HFFc6 (cell line): ENCODE measurements around the gene SLC35D2. TPM values are rescaled to one million over a fixed set of nuclear protein-coding genes. Genes with fewer than 3 reads are reported as not detected.

Experiments used
- DNase-seq: peaks from one replicate; pipeline ENCODE4 v3.0.0-alpha.2; 2018
- H3K27ac Mint-ChIP-seq: 2 replicates; pipeline ENCODE4 v1.8.0; 2020; ENCODE audit warnings: mild to moderate bottlenecking, mixed read lengths
- H3K27me3 Mint-ChIP-seq: 2 replicates; pipeline ENCODE4 v1.8.0; 2021; ENCODE audit warnings: mild to moderate bottlenecking, moderate library complexity, mixed read lengths; ENCODE audit not compliant: insufficient read depth
- H3K36me3 Mint-ChIP-seq: 2 replicates; pipeline ENCODE4 v1.8.0; 2021; ENCODE audit warnings: low read depth, mixed read lengths
- H3K4me1 Mint-ChIP-seq: 2 replicates; pipeline ENCODE4 v1.8.0; 2020; ENCODE audit warnings: low read depth, mixed read lengths
- H3K4me3 Mint-ChIP-seq: 2 replicates; pipeline ENCODE4 v1.8.0; 2020; ENCODE audit warnings: mild to moderate bottlenecking, moderate library complexity, mixed read lengths
- H3K9me3 Mint-ChIP-seq: 2 replicates; pipeline ENCODE4 v1.8.0; 2020; ENCODE audit warnings: mild to moderate bottlenecking, mixed read lengths
- total RNA-seq, 6 experiments: library from RNA; stranded (reverse); fragmentation: NEBNext Ultra II Directional; extraction: Animal tissue kit (Norgen Biotek cat#: 25700); gene quantifications; 2 replicates in 1 of 6; 3 replicates in 5 of 6; pipeline ENCODE4 v1.2.3, GENCODE V29; 2021
- TF ChIP-seq, protein P1 (sequence below): fragments of 200-600 bp; sonication (generic); IDR thresholded peaks from 2 replicates; pipeline ENCODE4 v1.5.0; 2021; ENCODE audit warnings: antibody characterized with exemption, mild to moderate bottlenecking

SLC35D2 gene
- total RNA-seq, 6 experiments from 2014 or later: 15.6 to 23.9 (median 19.9) TPM

- H3K27ac Mint-ChIP-seq: no peak overlapping the region
- H3K27me3 Mint-ChIP-seq: no peaks in the 10 kb centered on the region
- peaks cover 7% of the 10 kb centered on the region; the same call in 1 of the 2 replicates for H3K4me1 Mint-ChIP-seq
- H3K9me3 Mint-ChIP-seq: no peaks in the 10 kb centered on the region
- DNase-seq: no peak
- TF ChIP-seq, protein P1, sequence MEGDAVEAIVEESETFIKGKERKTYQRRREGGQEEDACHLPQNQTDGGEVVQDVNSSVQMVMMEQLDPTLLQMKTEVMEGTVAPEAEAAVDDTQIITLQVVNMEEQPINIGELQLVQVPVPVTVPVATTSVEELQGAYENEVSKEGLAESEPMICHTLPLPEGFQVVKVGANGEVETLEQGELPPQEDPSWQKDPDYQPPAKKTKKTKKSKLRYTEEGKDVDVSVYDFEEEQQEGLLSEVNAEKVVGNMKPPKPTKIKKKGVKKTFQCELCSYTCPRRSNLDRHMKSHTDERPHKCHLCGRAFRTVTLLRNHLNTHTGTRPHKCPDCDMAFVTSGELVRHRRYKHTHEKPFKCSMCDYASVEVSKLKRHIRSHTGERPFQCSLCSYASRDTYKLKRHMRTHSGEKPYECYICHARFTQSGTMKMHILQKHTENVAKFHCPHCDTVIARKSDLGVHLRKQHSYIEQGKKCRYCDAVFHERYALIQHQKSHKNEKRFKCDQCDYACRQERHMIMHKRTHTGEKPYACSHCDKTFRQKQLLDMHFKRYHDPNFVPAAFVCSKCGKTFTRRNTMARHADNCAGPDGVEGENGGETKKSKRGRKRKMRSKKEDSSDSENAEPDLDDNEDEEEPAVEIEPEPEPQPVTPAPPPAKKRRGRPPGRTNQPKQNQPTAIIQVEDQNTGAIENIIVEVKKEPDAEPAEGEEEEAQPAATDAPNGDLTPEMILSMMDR: no peak
- H3K4me3 Mint-ChIP-seq: no peak overlapping the region
- peaks cover 9% of the 10 kb centered on the region for H3K36me3 Mint-ChIP-seq
Observed at GRCh38 chr9:96394832-96395496, 11.5 kb upstream of the SLC35D2 start.

DNA sequence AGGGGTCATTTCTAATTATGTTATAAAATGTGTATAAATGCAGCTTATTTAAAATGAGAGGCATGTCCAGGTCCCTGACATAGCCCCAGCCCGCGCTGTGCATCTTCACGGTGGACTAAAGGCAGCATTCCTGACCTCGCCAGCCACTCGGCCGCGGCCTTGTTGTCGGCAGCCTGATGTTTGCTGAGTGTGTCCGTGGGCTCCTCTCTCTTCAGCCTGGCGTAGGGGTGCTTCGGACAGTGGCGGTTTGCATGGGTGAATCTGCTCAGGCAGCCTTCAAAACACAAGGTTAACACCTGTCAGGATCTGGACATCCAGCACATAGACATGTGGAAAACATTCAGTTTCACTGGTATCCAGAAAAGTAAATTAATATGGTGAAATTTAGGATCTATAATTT is 8.8 kb upstream of the SLC35D2 start:
- H3K36me3 Mint-ChIP-seq: peaks cover 5% of the 10 kb centered on the region; the same call in 1 of the 2 replicates
- TF ChIP-seq, protein P1: no peak
- H3K9me3 Mint-ChIP-seq: no peaks in the 10 kb centered on the region
- H3K27me3 Mint-ChIP-seq: no peaks in the 10 kb centered on the region
- H3K4me3 Mint-ChIP-seq: no peak overlapping the region
- no peak overlapping the region for H3K27ac Mint-ChIP-seq
- H3K4me1 Mint-ChIP-seq: no peaks in the 10 kb centered on the region
- DNase-seq: no peak

GRCh38 chr9:96391021-96391765 is 7.7 kb upstream of the SLC35D2 start:
- Mint-ChIP-seq H3K9me3 (no peaks in the 10 kb centered on the region), H3K4me1 (no peaks in the 10 kb centered on the region), H3K36me3 (peaks cover 5% of the 10 kb centered on the region; the same call in 1 of the 2 replicates), H3K4me3 (no peak overlapping the region), H3K27me3 (no peaks in the 10 kb centered on the region), H3K27ac (no peak overlapping the region)
- TF ChIP-seq, protein P1: no peak
- no peak for DNase-seq

DNA sequence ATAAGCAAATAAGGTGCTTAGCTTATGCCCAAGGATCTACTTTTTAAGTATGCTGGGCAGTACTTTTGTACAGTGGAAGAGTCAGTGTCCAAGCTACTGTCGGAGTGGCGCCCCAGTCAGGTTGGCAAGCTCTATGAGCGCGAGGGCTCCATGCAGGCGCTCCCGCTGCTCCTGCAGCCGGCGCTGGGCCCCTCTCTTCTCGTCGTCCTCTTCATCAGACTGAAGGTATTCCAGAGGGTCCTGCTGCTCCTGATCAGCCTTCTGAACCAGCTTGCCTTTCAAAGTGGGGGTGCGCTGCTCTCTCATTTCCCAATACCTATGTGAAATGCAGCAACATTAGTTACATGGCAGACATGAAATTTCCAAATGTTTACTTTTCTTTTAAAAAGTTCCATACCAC is 4.6 kb upstream of the SLC35D2 start:
- Mint-ChIP-seq H3K36me3 (peaks cover 9% of the 10 kb centered on the region; the same call in 1 of the 2 replicates), H3K27ac (no peak overlapping the region), H3K9me3 (no peaks in the 10 kb centered on the region), H3K4me3 (no peak overlapping the region), H3K4me1 (peaks cover 7% of the 10 kb centered on the region), H3K27me3 (no peaks in the 10 kb centered on the region)
- DNase-seq: no peak
- TF ChIP-seq, protein P1: no peak

DNA sequence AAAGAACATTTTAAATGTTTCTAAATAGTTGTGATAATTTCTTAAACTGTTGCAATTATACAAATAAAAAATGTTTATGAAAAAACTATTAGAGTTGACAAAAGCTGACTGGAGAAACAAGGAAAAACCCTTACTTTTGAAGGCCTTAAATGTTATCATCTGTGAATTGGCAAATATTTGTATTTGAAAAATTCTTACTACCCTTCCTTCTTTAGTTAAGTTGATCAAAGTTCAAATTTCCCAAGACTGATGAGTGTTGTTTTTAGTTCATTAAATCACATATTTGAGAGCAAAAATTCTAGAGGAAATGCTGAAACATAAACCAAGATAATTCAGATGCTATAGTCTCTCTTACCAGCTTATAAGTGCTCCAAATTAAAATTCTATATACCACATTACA is 2.6 kb upstream of the SLC35D2 start:
- Mint-ChIP-seq H3K27me3 (peaks cover 2% of the 10 kb centered on the region; the same call in 1 of the 2 replicates), H3K9me3 (no peaks in the 10 kb centered on the region), H3K36me3 (peaks cover 11% of the 10 kb centered on the region), H3K27ac (no peak overlapping the region), H3K4me3 (no peak overlapping the region), H3K4me1 (peaks cover 23% of the 10 kb centered on the region)
- TF ChIP-seq, protein P1: no peak
- DNase-seq: no peak
